HEK293 (cell line): ENCODE data around the gene TEAD1.
A peak's percentile ranks its signal among the peaks of the same experiment; 100 is the strongest.

Experiments used
- CTCF ChIA-PET: fragments of 350-600 bp; formaldehyde crosslinking; extraction: SDS; loops from one replicate; lab custom pipeline; 2021; ENCODE audit warnings: antibody characterized with exemption; lab: Yijun Ruan, JAX
- POLR2A ChIA-PET: fragments of 300-600 bp; formaldehyde crosslinking; extraction: SDS; loops from one replicate; lab custom pipeline; 2020; ENCODE audit warnings: antibody characterized with exemption, inconsistent platforms; lab: Yijun Ruan, JAX
- H3K27ac ChIP-seq: fragments of 200-500 bp; sonication (Bioruptor generic); 2 replicates; pipeline ENCODE4 v1.5.1; 2014; ENCODE audit warnings: low read depth, low read length, control low read depth, inconsistent platforms; ENCODE audit errors: extremely low read depth
- H3K36me3 ChIP-seq, 2 experiments: fragments of 200-500 bp in 1 of 2; sonication (Bioruptor generic) in 1 of 2; 1 replicate in 1 of 2; 2 replicates in 1 of 2; pipeline ENCODE4 v1.5.1; 2014 to 2017; ENCODE audit warnings: inconsistent platforms in 2 of 2, low read length in 2 of 2; ENCODE audit not compliant: control insufficient read depth in 2 of 2, insufficient read depth in 1 of 2
- H3K4me1 ChIP-seq: fragments of 200-500 bp; sonication (Bioruptor generic); 2 replicates; pipeline ENCODE4 v1.5.1; 2014; ENCODE audit warnings: mild to moderate bottlenecking, low read length, inconsistent platforms; ENCODE audit not compliant: control insufficient read depth, insufficient read depth
- H3K4me3 ChIP-seq: 2 replicates; pipeline ENCODE4 v1.5.1; 2011; ENCODE audit warnings: low read depth, mild to moderate bottlenecking, control low read depth, low read length, moderate library complexity
- H3K9me3 ChIP-seq: fragments of 200-500 bp; sonication (Bioruptor generic); 2 replicates; pipeline ENCODE4 v1.5.1; 2014; ENCODE audit warnings: low read depth, low read length, inconsistent platforms; ENCODE audit not compliant: control insufficient read depth, insufficient read depth
- FEZF1 ChIP-seq: fragments of 450-650 bp; formaldehyde crosslinking; IDR thresholded peaks from 2 replicates; pipeline ENCODE4 v1.5.1; 2016; ENCODE audit warnings: missing biosample characterization, missing genetic modification characterization
- GLIS1 ChIP-seq: fragments of 450-650 bp; formaldehyde crosslinking; IDR thresholded peaks from 2 replicates; pipeline ENCODE4 v1.5.1; 2016; ENCODE audit warnings: missing biosample characterization, missing genetic modification characterization
- GLIS2 ChIP-seq: fragments of 450-650 bp; formaldehyde crosslinking; IDR thresholded peaks from 2 replicates; pipeline ENCODE4 v1.5.1; 2016; ENCODE audit warnings: missing biosample characterization, missing genetic modification characterization
- KLF1 ChIP-seq: fragments of 450-650 bp; formaldehyde crosslinking; IDR thresholded peaks from 2 replicates; pipeline ENCODE4 v1.5.1; 2016; ENCODE audit warnings: missing biosample characterization, missing genetic modification characterization
- KLF10 ChIP-seq: fragments of 450-650 bp; IDR thresholded peaks from 2 replicates; pipeline ENCODE4 v1.5.1; 2018; ENCODE audit warnings: missing biosample characterization, mild to moderate bottlenecking, missing genetic modification characterization
- OSR2 ChIP-seq: fragments of 450-650 bp; formaldehyde crosslinking; IDR thresholded peaks from 2 replicates; pipeline ENCODE4 v1.5.1; 2016; ENCODE audit warnings: missing biosample characterization, missing genetic modification characterization
- SALL2 ChIP-seq: fragments of 450-650 bp; formaldehyde crosslinking; IDR thresholded peaks from 2 replicates; pipeline ENCODE4 v1.5.0; 2017; ENCODE audit warnings: missing biosample characterization, mild to moderate bottlenecking, missing genetic modification characterization, borderline replicate concordance
- SCRT1 ChIP-seq: fragments of 450-650 bp; formaldehyde crosslinking; IDR thresholded peaks from 2 replicates; pipeline ENCODE4 v1.5.1; 2016; ENCODE audit warnings: missing biosample characterization, missing genetic modification characterization, borderline replicate concordance
- SP2 ChIP-seq: fragments of 450-650 bp; formaldehyde crosslinking; IDR thresholded peaks from 2 replicates; pipeline ENCODE4 v1.5.1; 2016; ENCODE audit warnings: missing biosample characterization, missing genetic modification characterization
- TRIM28 ChIP-seq: IDR thresholded peaks from 2 replicates; pipeline ENCODE4 v1.6.1; 2011; ENCODE audit warnings: low read length, control low read depth, borderline replicate concordance
- WT1 ChIP-seq: fragments of 450-650 bp; formaldehyde crosslinking; IDR thresholded peaks from 2 replicates; pipeline ENCODE4 v1.5.1; 2016; ENCODE audit warnings: missing biosample characterization, missing genetic modification characterization
- ZBTB1 ChIP-seq: fragments of 450-650 bp; formaldehyde crosslinking; IDR thresholded peaks from 2 replicates; pipeline ENCODE4 v1.5.1; 2016; ENCODE audit warnings: missing biosample characterization, missing genetic modification characterization
- ZFHX2 ChIP-seq: fragments of 450-650 bp; formaldehyde crosslinking; conservative IDR thresholded peaks from 2 replicates; pipeline ENCODE4 v1.5.1; 2016; ENCODE audit warnings: missing biosample characterization, missing genetic modification characterization
- ZFP69B ChIP-seq: fragments of 450-650 bp; formaldehyde crosslinking; IDR thresholded peaks from 2 replicates; pipeline ENCODE4 v1.5.1; 2016; ENCODE audit warnings: missing biosample characterization, missing genetic modification characterization
- ZIC2 ChIP-seq: fragments of 450-650 bp; formaldehyde crosslinking; IDR thresholded peaks from 2 replicates; pipeline ENCODE4 v1.5.1; 2016; ENCODE audit warnings: missing biosample characterization, missing genetic modification characterization
- ZNF10 ChIP-seq: fragments of 450-650 bp; formaldehyde crosslinking; IDR thresholded peaks from 2 replicates; pipeline ENCODE4 v1.5.1; 2017; ENCODE audit warnings: missing biosample characterization, missing genetic modification characterization
- ZNF16 ChIP-seq: fragments of 450-650 bp; formaldehyde crosslinking; IDR thresholded peaks from 2 replicates; pipeline ENCODE4 v1.5.1; 2016; ENCODE audit warnings: low read depth, missing biosample characterization, missing genetic modification characterization
- ZNF174 ChIP-seq: fragments of 450-650 bp; formaldehyde crosslinking; IDR thresholded peaks from 2 replicates; pipeline ENCODE4 v1.5.0; 2017; ENCODE audit warnings: missing biosample characterization, mild to moderate bottlenecking, missing genetic modification characterization
- ZNF223 ChIP-seq: fragments of 450-650 bp; formaldehyde crosslinking; IDR thresholded peaks from 2 replicates; pipeline ENCODE4 v1.5.1; 2016; ENCODE audit warnings: missing biosample characterization, missing genetic modification characterization
- ZNF292 ChIP-seq: fragments of 450-650 bp; formaldehyde crosslinking; IDR thresholded peaks from 2 replicates; pipeline ENCODE4 v1.5.1; 2016; ENCODE audit warnings: low read depth, missing biosample characterization, missing genetic modification characterization, borderline replicate concordance
- ZNF302 ChIP-seq: fragments of 450-650 bp; formaldehyde crosslinking; IDR thresholded peaks from 2 replicates; pipeline ENCODE4 v1.5.1; 2016; ENCODE audit warnings: missing biosample characterization, missing genetic modification characterization, low read depth
- ZNF324 ChIP-seq: fragments of 450-650 bp; formaldehyde crosslinking; IDR thresholded peaks from 2 replicates; pipeline ENCODE4 v1.5.1; 2016; ENCODE audit warnings: missing biosample characterization, missing genetic modification characterization
- ZNF335 ChIP-seq: fragments of 450-650 bp; formaldehyde crosslinking; conservative IDR thresholded peaks from 2 replicates; pipeline ENCODE4 v1.5.1; 2016; ENCODE audit warnings: missing biosample characterization, missing genetic modification characterization
- ZNF404 ChIP-seq: fragments of 450-650 bp; formaldehyde crosslinking; IDR thresholded peaks from 2 replicates; pipeline ENCODE4 v1.5.1; 2017; ENCODE audit warnings: missing biosample characterization, missing genetic modification characterization
- ZNF423 ChIP-seq: fragments of 450-650 bp; formaldehyde crosslinking; IDR thresholded peaks from 2 replicates; pipeline ENCODE4 v1.5.1; 2016; ENCODE audit warnings: missing biosample characterization, missing genetic modification characterization
- ZNF433 ChIP-seq: fragments of 450-650 bp; formaldehyde crosslinking; IDR thresholded peaks from 2 replicates; pipeline ENCODE4 v1.5.1; 2016; ENCODE audit warnings: missing biosample characterization, missing genetic modification characterization, low read depth
- ZNF501 ChIP-seq: fragments of 450-650 bp; formaldehyde crosslinking; IDR thresholded peaks from 2 replicates; pipeline ENCODE4 v1.5.1; 2016; ENCODE audit warnings: missing biosample characterization, missing genetic modification characterization
- ZNF571 ChIP-seq: fragments of 450-650 bp; formaldehyde crosslinking; IDR thresholded peaks from 2 replicates; pipeline ENCODE4 v1.5.0; 2017; ENCODE audit warnings: missing biosample characterization, missing genetic modification characterization
- ZNF610 ChIP-seq: fragments of 450-650 bp; formaldehyde crosslinking; IDR thresholded peaks from 2 replicates; pipeline ENCODE4 v1.5.1; 2016; ENCODE audit warnings: missing biosample characterization, missing genetic modification characterization, borderline replicate concordance
- ZNF626 ChIP-seq: fragments of 450-650 bp; sonication (Bioruptor Pico); formaldehyde crosslinking; IDR thresholded peaks from 2 replicates; pipeline ENCODE4 v1.5.1; 2018; ENCODE audit warnings: missing biosample characterization, missing genetic modification characterization, inconsistent platforms
- ZNF792 ChIP-seq: fragments of 450-650 bp; formaldehyde crosslinking; IDR thresholded peaks from 2 replicates; pipeline ENCODE4 v1.5.1; 2016; ENCODE audit warnings: missing biosample characterization, missing genetic modification characterization
- ZSCAN16 ChIP-seq: fragments of 450-650 bp; formaldehyde crosslinking; IDR thresholded peaks from 2 replicates; pipeline ENCODE4 v1.5.1; 2016; ENCODE audit warnings: missing biosample characterization, missing genetic modification characterization
- ZSCAN30 ChIP-seq: fragments of 450-650 bp; IDR thresholded peaks from 2 replicates; pipeline ENCODE4 v1.5.1; 2018; ENCODE audit warnings: missing biosample characterization, mild to moderate bottlenecking, missing genetic modification characterization, moderate library complexity

The TEAD1 gene

GRCh38 chr11:12762278-12762677 is 88.1 kb downstream of the TEAD1 start (continued):
- TF ChIP-seq OSR2 (tag by site-specific recombination): peak; percentile 38; the same call in 1 of the 2 replicates
- no peak for TF ChIP-seq ZNF610
- TF ChIP-seq, all 188 proteins: peak for 1

DNA sequence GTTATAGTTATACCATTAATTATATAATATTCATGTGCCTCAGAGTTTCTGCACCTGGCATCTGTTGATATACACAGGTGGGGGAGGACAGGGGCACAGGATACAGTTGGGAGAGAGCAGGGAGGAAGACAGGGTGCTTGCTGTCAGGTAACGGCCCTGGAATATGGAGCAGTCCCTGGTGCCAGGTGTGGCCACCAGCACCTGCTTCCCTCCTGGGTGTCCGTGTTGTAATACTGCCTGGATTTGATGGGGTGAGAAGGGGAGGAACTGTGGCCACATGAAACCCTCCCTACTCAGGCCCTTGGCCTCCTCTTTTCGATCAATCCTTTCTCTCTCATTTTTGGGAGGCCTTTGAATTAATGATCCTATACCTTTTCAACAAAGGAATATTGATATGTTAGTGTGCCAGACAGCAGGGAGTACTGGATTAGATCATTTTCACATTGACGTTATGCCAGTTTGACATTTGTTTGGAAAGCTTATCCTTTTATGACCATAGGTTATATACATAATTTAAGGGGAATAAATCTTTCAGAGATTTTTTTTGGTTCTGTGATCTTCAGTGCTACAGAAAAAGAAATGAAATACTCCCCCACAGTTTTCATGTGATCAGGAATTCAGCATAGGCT is 88.6 kb downstream of the TEAD1 start:
- H3K36me3 ChIP-seq: peaks cover 0 to 27% of the 10 kb centered on the region in 2 experiments; a peak in 1 of 3 replicates
- no peaks in the 10 kb centered on the region for H3K9me3 ChIP-seq
- no peak overlapping the region for H3K4me3 ChIP-seq
- ChIA-PET CTCF (interaction anchor here (0.5 kb wide), 1 partner anchor 52 kb away, joined by 7 read pairs; no protein-coding TSS in a partner anchor), POLR2A (no interaction called here)
- H3K27ac ChIP-seq: no peak overlapping the region; the same call in 1 of the 2 replicates
- peaks cover 12% of the 10 kb centered on the region for H3K4me1 ChIP-seq
- TF ChIP-seq WT1 (tag by site-specific recombination): peak; percentile 68; the same call in 1 of the 2 replicates
- no peak for TF ChIP-seq ZNF324 (tag by site-specific recombination)

DNA sequence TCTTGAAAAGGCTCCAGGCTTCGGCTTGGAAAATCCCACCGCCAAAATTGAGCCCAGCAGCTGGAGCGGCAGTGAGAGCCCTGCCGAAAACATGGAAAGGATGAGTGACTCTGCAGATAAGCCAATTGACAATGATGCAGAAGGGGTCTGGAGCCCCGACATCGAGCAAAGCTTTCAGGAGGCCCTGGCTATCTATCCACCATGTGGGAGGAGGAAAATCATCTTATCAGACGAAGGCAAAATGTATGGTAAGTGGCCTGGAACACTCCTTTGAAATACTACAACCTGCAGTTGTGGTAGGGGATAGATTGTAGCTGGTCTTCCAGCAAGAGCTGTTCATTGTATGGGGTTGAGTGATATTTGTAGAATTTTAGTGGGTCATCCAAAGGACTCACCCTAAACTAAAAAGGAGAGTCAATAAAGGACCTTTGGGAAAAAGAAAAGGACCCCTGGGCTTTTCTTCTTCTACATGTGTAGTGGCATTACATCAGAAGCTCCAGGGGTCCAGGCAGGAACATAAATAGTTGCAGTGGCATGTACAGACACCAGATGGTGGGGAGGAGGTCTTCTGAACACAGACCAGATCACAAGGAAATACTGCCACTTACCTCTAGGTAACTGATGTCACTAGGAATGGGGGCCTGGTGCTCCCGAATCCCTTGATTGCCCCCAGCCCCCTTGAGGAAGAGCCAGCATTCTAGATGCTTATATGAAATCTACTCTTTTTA is 90.1 kb downstream of the TEAD1 start:
- Histone ChIP-seq H3K27ac (no peak overlapping the region), H3K9me3 (no peaks in the 10 kb centered on the region), H3K36me3 (peaks cover 0 to 27% of the 10 kb centered on the region in 2 experiments; a peak in 1 of 3 replicates), H3K4me3 (no peak overlapping the region), H3K4me1 (peaks cover 12% of the 10 kb centered on the region)
- ChIA-PET CTCF (interaction anchor here (0.9 to 1.2 kb wide), 2 partner anchors 12 to 36 kb away, joined by 3 read pairs; no protein-coding TSS in a partner anchor), POLR2A (no interaction called here)
- TF ChIP-seq SP2 (no peak), ZNF423 (tag by site-specific recombination) (0 out of 2 replicates have a peak, but pooled peaks have one; percentile 45), GLIS1 (tag by site-specific recombination) (peak; percentile 70), ZNF335 (tag by site-specific recombination) (peak; percentile 27; the same call in 1 of the 2 replicates), ZSCAN16 (tag by site-specific recombination) (no peak), ZIC2 (tag by site-specific recombination) (peak; percentile 61)

GRCh38 chr11:12765428-12765827 is 91.2 kb downstream of the TEAD1 start:
- ChIA-PET POLR2A (no interaction called here), CTCF (no interaction called here)
- Histone ChIP-seq H3K27ac (no peak overlapping the region), H3K4me3 (no peak overlapping the region), H3K9me3 (no peaks in the 10 kb centered on the region), H3K36me3 (peaks cover 0 to 27% of the 10 kb centered on the region in 2 experiments; a peak in 1 of 3 replicates), H3K4me1 (peaks cover 12% of the 10 kb centered on the region)
- TF ChIP-seq ZNF292 (tag by site-specific recombination) (no peak), ZNF16 (no peak), SCRT1 (tag by site-specific recombination) (no peak), ZNF302 (tag by site-specific recombination) (no peak), ZSCAN30 (no peak), ZNF433 (no peak), FEZF1 (no peak), GLIS2 (tag by site-specific recombination) (no peak), ZFHX2 (tag by site-specific recombination) (no peak), ZNF174 (tag by site-specific recombination) (no peak), KLF10 (0 out of 2 replicates have a peak, but pooled peaks have one; percentile 48), ZNF571 (tag by site-specific recombination) (no peak), ZFP69B (no peak), SALL2 (tag by site-specific recombination) (no peak), ZNF792 (tag by site-specific recombination) (no peak), TRIM28 (no peak), ZNF501 (tag by site-specific recombination) (no peak), ZNF223 (tag by site-specific recombination) (no peak), ZNF626 (tag by site-specific recombination) (no peak), ZNF404 (tag by site-specific recombination) (no peak), ZNF10 (tag by site-specific recombination) (0 out of 2 replicates have a peak, but pooled peaks have one; percentile 51), ZBTB1 (tag by site-specific recombination) (no peak), KLF1 (no peak), GLIS1 (tag by site-specific recombination) (peak; percentile 59; the same call in 1 of the 2 replicates)
